SH-SY5Y (cell line): ENCODE data around the gene TMEM33.

Source experiments
- GATA2 ChIP-seq: IDR thresholded peaks from 2 replicates; pipeline ENCODE4 v1.6.1; 2011; ENCODE audit warnings: mild to moderate bottlenecking, low read depth, low read length
- GATA3 ChIP-seq: IDR thresholded peaks from 2 replicates; pipeline ENCODE4 v1.6.1; 2011; ENCODE audit warnings: low read depth, mild to moderate bottlenecking, low read length, moderate library complexity

GRCh38 chr4:41999321-41999720 is 64.1 kb downstream of the TMEM33 start:
- no peak for TF ChIP-seq GATA2
- TF ChIP-seq GATA3 = no peak
